GM18951 (cell line): ENCODE results near the gene KCNQ2.

Experiments used
- POLR2A ChIP-seq: IDR thresholded peaks from 4 replicates; pipeline ENCODE4 v1.6.1; 2011; ENCODE audit warnings: mild to moderate bottlenecking; ENCODE audit not compliant: insufficient read length, insufficient read depth; ENCODE audit errors: extremely low read depth
- in situ Hi-C: fragments of 300-500 bp; cut with MboI; formaldehyde crosslinking; loops from one replicate; pipeline ENCODE4 v1.12.0; 2022; ENCODE audit warnings: low sequenced_read_pairs, mixed read lengths, inconsistent platforms; ENCODE audit not compliant: unreplicated experiment

Gene KCNQ2

GRCh38 chr20:63359164-63359934 lies 113.1 kb downstream of the KCNQ2 start:
- in situ Hi-C loops = no loop called here
- no peak for TF ChIP-seq POLR2A

GRCh38 chr20:63357921-63358905 lies 114.2 kb downstream of the KCNQ2 start:
- in situ Hi-C loops = no loop called here
- TF ChIP-seq POLR2A = no peak

- in situ Hi-C loops = no loop called here
- no peak for TF ChIP-seq POLR2A
Observed at GRCh38 chr20:63356931-63357879, 115.2 kb downstream of the KCNQ2 start.

- in situ Hi-C loops = no loop called here
- no peak for TF ChIP-seq POLR2A
Observed at GRCh38 chr20:63356511-63356910, 115.9 kb downstream of the KCNQ2 start.

- in situ Hi-C loops = no loop called here
Observed at GRCh38 chr20:63355781-63356295, 116.6 kb downstream of the KCNQ2 start.

GRCh38 chr20:63354636-63355350 lies 117.7 kb downstream of the KCNQ2 start:
- in situ Hi-C loops = no loop called here
- no peak for TF ChIP-seq POLR2A

More at GRCh38 chr20:63355781-63356295, 116.6 kb downstream of the KCNQ2 start:
- no peak for TF ChIP-seq POLR2A

GRCh38 chr20:63352811-63353221 lies 119.6 kb downstream of the KCNQ2 start:
- in situ Hi-C loops = no loop called here
- TF ChIP-seq POLR2A = no peak

- in situ Hi-C loops = no loop called here
- TF ChIP-seq POLR2A = no peak
Observed at GRCh38 chr20:63351811-63352591, 120.5 kb downstream of the KCNQ2 start.

- no peak for TF ChIP-seq POLR2A
- in situ Hi-C loops = no loop called here
Observed at GRCh38 chr20:63351326-63351700, 121.1 kb downstream of the KCNQ2 start.

GRCh38 chr20:63350597-63351325 lies 121.7 kb downstream of the KCNQ2 start:
- TF ChIP-seq POLR2A = no peak
- in situ Hi-C loops = no loop called here
